Peyer's patch (tissue), 4 donors: ENCODE measurements around the gene TTYH3.
A peak's percentile ranks its signal among the peaks of the same experiment; 100 is the strongest.

Source experiments
- POLR2A ChIP-seq, 2 donors: fragments of 450-650 bp; IDR thresholded peaks; one replicate each; pipeline ENCODE4 v1.5.1; 2017; ENCODE audit warnings: antibody characterized with exemption in 2 of 2, mild to moderate bottlenecking in 2 of 2, moderate library complexity in 2 of 2
- TF ChIP-seq, protein P1 (sequence below), 6 experiments: fragments of 450-650 bp in 4 of 6; fragments of 200-600 bp in 2 of 6; sonication (generic) in 1 of 6; IDR thresholded peaks; one replicate each; pipeline ENCODE4 v1.5.1; 2017 to 2019; ENCODE audit warnings: antibody characterized with exemption in 6 of 6, mild to moderate bottlenecking in 3 of 6, moderate library complexity in 1 of 6

DNA sequence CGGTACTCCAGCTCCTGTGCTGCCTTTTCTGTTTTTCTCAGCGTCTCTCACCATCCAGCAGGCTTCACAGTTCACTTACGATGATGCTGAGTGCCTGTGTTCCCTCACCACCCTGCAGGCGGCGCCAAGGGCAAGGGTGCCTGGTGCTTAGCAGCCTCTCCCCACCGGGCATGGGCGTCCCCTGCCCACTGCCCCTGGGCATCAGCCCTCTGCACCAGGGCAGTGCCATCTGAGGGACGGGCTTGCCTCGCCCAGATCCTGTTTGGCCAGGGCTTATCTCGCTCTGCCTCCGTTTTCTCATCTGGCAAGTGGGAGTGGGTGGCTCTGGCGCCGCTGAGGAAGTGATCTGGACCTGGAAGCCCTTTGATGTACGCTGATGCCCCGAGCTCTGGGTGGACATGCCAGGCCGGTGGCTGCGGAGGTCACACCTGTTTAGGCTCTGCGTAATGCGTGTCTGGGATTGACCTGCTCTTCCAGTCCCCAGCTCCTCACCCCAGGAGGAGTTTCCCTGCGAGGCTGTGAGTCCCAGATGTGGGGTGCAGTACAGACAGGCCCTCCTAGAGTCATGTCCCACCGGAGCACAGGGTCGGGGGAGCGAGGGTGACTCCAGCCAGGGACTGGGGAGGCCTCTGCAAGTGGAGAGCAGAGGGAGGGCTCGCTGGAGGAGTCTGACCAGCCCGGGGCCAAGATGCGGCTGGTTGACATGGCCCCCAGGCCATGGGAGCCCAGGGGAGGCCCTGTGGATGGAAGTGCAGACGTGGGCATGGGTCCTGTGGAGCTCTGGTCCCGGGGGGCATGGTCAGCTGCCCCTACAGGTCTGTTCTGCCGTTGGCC, 11.8 kb downstream of the TTYH3 start:
- TF ChIP-seq, protein P1, sequence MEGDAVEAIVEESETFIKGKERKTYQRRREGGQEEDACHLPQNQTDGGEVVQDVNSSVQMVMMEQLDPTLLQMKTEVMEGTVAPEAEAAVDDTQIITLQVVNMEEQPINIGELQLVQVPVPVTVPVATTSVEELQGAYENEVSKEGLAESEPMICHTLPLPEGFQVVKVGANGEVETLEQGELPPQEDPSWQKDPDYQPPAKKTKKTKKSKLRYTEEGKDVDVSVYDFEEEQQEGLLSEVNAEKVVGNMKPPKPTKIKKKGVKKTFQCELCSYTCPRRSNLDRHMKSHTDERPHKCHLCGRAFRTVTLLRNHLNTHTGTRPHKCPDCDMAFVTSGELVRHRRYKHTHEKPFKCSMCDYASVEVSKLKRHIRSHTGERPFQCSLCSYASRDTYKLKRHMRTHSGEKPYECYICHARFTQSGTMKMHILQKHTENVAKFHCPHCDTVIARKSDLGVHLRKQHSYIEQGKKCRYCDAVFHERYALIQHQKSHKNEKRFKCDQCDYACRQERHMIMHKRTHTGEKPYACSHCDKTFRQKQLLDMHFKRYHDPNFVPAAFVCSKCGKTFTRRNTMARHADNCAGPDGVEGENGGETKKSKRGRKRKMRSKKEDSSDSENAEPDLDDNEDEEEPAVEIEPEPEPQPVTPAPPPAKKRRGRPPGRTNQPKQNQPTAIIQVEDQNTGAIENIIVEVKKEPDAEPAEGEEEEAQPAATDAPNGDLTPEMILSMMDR (IDR thresholded peaks at IDR 0.05): peak in 2 of 6 experiments; percentile 19 to 24
- TF ChIP-seq POLR2A (IDR thresholded peaks at IDR 0.05): no peak
